Immature natural killer cell (primary cell): ENCODE results near the gene ZFAND5. TPM values are rescaled to one million over a fixed set of nuclear protein-coding genes. Genes with fewer than 3 reads are reported as not detected.
A peak's percentile ranks its signal among the peaks of the same experiment; 100 is the strongest.

ENCODE experiments used
- DNase-seq, 3 donors: peaks; one replicate each; pipeline ENCODE4 v3.0.0; 2022; ENCODE audit warnings: mixed read lengths in 1 of 3
- H3K27ac Mint-ChIP-seq, 6 donors: one replicate each; pipeline ENCODE4 v1.8.0; 2020; ENCODE audit warnings: mixed read lengths in 6 of 6, mild to moderate bottlenecking in 5 of 6, inconsistent platforms in 4 of 6, moderate library complexity in 3 of 6
- H3K27me3 Mint-ChIP-seq, 3 donors: one replicate each; pipeline ENCODE4 v1.8.0; 2020 to 2021; ENCODE audit warnings: low read depth in 3 of 3, mild to moderate bottlenecking in 3 of 3, mixed read lengths in 3 of 3, moderate library complexity in 3 of 3, inconsistent platforms in 1 of 3
- H3K36me3 Mint-ChIP-seq, 3 donors: one replicate each; pipeline ENCODE4 v1.8.0; 2020; ENCODE audit warnings: mixed read lengths in 3 of 3, inconsistent platforms in 2 of 3, mild to moderate bottlenecking in 2 of 3
- H3K4me1 Mint-ChIP-seq, 2 donors: one replicate each; pipeline ENCODE4 v1.8.0; 2020; ENCODE audit warnings: inconsistent platforms in 2 of 2, mild to moderate bottlenecking in 2 of 2, mixed read lengths in 2 of 2, moderate library complexity in 1 of 2
- H3K4me3 Mint-ChIP-seq, 5 donors: one replicate each; pipeline ENCODE4 v1.8.0; 2020; ENCODE audit warnings: mild to moderate bottlenecking in 5 of 5, mixed read lengths in 5 of 5, inconsistent platforms in 3 of 5, moderate library complexity in 3 of 5
- H3K9me3 Mint-ChIP-seq, 6 donors: one replicate each; pipeline ENCODE4 v1.8.0; 2020; ENCODE audit warnings: mild to moderate bottlenecking in 6 of 6, mixed read lengths in 6 of 6, inconsistent platforms in 4 of 6, moderate library complexity in 3 of 6
- polyA plus RNA-seq, 3 donors: library from polyadenylated mRNA; unstranded; fragments of 300-500 nt; fragmentation: Illumina TruSeq; gene quantifications; one replicate each; pipeline ENCODE4 v1.2.3, GENCODE V29; 2021

Gene ZFAND5
- polyA plus RNA-seq, 3 donors from 2014 or later = 44.2 to 95.7 (median 53.7) TPM

- no peak for DNase-seq
- Mint-ChIP-seq H3K4me1 (no peaks in the 10 kb centered on the region), H3K9me3 (no peaks in the 10 kb centered on the region), H3K36me3 (no peaks in the 10 kb centered on the region), H3K27ac (no peak overlapping the region), H3K4me3 (no peak overlapping the region), H3K27me3 (peaks cover 1 to 9% (median 5%) of the 10 kb centered on the region in 3 donors)
These were observed 19.1 kb upstream of the ZFAND5 start for GRCh38 chr9:72383978-72384709.

DNA sequence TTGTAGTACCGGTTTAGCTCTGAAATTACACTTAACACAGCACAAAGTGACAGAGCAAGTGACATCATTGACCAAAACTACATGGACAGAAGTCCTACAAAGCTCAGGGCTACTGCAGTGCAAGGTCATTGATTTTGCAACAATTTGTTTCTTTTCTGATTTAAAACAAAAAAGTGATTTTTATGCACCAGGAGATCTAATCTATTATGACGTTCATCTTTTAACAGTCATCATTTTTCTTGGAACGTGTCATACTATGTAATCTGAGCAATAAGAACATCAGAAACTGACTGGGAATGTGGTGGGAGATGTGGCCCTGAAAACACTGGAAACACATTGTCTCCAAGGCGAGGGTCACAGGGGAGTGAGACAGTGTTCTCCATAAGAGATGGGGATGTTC lies 17.4 kb upstream of the ZFAND5 start:
- Mint-ChIP-seq H3K4me3 (no peak overlapping the region), H3K9me3 (no peaks in the 10 kb centered on the region), H3K27me3 (peaks cover 1 to 14% (median 9%) of the 10 kb centered on the region in 3 donors), H3K4me1 (no peaks in the 10 kb centered on the region), H3K36me3 (no peaks in the 10 kb centered on the region), H3K27ac (no peak overlapping the region)
- no peak for DNase-seq

GRCh38 chr9:72377041-72377440 lies 12.0 kb upstream of the ZFAND5 start:
- Mint-ChIP-seq H3K36me3 (no peaks in the 10 kb centered on the region), H3K4me1 (no peaks in the 10 kb centered on the region), H3K27me3 (peaks cover 1 to 10% (median 9%) of the 10 kb centered on the region in 3 donors), H3K27ac (no peak overlapping the region), H3K9me3 (no peaks in the 10 kb centered on the region), H3K4me3 (no peak overlapping the region)
- DNase-seq = no peak

DNA sequence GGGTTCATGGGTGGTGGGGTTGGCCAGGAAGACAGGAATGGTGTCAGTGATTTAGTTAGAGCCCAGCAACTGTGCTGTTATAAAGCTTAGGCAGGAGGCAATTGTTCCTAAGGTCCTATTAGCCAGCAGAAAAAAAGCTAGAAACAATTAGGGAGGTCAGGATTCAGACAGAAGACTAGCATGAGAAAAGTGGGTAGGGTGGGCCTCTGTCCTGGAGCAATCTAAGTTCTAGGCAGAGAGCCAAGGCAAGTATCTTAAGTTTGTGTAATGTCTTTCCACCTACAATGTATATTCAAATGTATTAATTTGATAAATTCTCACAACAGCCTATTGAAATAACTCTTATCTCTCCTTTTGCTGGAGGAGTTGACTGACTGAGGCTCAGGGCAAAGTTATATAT lies 6.1 kb upstream of the ZFAND5 start:
- peaks cover 0 to 5% (median 0%) of the 10 kb centered on the region in 3 donors for H3K27me3 Mint-ChIP-seq
- no peaks in the 10 kb centered on the region for H3K36me3 Mint-ChIP-seq
- no peak overlapping the region for H3K4me3 Mint-ChIP-seq
- peaks cover 0 to under 1% of the 10 kb centered on the region in 2 donors for H3K4me1 Mint-ChIP-seq
- no peak overlapping the region for H3K27ac Mint-ChIP-seq
- DNase-seq = no peak
- H3K9me3 Mint-ChIP-seq = no peaks in the 10 kb centered on the region

- H3K27me3 Mint-ChIP-seq = peaks cover 8 to 18% (median 13%) of the 10 kb centered on the region in 3 donors
- peak overlapping the region; percentile 97 to 100 (median 100) for H3K27ac Mint-ChIP-seq
- H3K36me3 Mint-ChIP-seq = peaks cover 0 to 4% (median 0%) of the 10 kb centered on the region in 3 donors
- no peaks in the 10 kb centered on the region for H3K9me3 Mint-ChIP-seq
- DNase-seq = peak; percentile 70 to 78 (median 76)
- peak overlapping the region; percentile 89 to 99 (median 95) for H3K4me3 Mint-ChIP-seq
- peaks cover 37 to 44% of the 10 kb centered on the region in 2 donors for H3K4me1 Mint-ChIP-seq
These were observed 683 bp upstream of the ZFAND5 start for GRCh38 chr9:72365525-72366256.

DNA sequence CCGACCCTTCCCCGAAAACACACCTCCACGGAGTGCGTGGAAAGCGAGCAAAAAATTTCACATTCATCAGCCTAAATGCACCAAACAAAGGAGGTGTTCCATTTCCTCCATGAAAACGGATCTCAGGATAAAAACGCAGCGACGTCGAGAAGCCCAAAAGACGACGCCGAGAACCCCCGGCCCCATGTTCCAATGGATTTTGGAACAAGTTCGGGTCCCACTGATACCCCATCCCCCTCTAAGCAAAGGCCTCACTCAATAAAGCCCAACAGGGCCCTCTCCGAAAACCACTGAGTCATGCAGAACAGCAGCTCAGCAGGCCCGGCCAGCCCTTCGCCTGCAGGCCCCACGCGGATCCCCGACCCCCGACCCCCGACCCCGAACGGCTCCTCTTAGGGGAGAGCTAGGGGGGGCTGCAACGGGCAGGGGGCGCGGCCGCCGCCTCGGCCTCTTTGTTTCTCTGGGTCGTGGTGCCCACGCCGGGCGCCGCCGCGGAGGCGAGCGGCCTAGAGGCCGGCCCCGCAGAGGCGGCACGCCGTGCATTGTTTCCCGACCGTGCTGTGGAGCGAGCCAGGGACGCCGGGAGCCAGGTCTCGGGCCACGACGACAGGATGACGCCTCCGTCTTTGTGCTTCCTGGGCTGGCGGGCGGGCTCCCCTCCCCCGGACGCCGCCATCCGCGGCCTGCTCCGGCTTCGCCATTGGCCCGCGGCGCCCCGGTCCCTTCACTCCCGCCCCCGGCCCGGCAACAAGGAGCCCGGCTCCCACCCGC lies 915 bp downstream of the ZFAND5 start:
- Mint-ChIP-seq H3K36me3 (peaks cover 0 to 7% (median 6%) of the 10 kb centered on the region in 3 donors), H3K27me3 (peaks cover 8 to 18% (median 13%) of the 10 kb centered on the region in 3 donors), H3K27ac (peak overlapping the region; percentile 87 to 100 (median 90)), H3K4me3 (peak overlapping the region; percentile 89 to 98 (median 95)), H3K9me3 (no peaks in the 10 kb centered on the region), H3K4me1 (peaks cover 50 to 60% of the 10 kb centered on the region in 2 donors)
- peak; percentile 74 to 75 (median 75) for DNase-seq

DNA sequence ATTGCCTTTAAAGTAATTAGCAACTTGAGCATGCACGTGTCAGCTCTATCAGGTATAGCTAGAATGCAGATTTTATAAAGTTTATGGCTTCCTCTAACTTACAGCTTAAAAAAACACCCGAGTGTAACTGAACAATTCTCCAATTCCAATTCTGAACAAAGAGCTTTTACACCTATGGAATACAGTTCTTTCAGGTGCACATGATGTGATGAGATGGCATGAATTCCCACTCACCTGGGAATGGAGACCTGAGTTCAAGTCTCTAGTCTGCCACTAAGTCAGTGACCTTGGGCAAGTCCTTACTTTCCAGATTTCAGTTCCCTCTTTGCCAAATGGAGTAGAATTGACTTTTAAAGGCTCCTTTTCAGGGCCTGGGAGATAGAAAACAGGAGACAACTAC lies 1.8 kb downstream of the ZFAND5 start:
- peaks cover 8 to 18% (median 13%) of the 10 kb centered on the region in 3 donors for H3K27me3 Mint-ChIP-seq
- H3K4me3 Mint-ChIP-seq = peak overlapping the region; percentile 89 to 98 (median 95)
- no peaks in the 10 kb centered on the region for H3K9me3 Mint-ChIP-seq
- DNase-seq = no peak
- peaks cover 0 to 12% (median 8%) of the 10 kb centered on the region in 3 donors for H3K36me3 Mint-ChIP-seq
- peak overlapping the region; percentile 87 to 97 (median 90) for H3K27ac Mint-ChIP-seq
- H3K4me1 Mint-ChIP-seq = peaks cover 58 to 69% of the 10 kb centered on the region in 2 donors

DNA sequence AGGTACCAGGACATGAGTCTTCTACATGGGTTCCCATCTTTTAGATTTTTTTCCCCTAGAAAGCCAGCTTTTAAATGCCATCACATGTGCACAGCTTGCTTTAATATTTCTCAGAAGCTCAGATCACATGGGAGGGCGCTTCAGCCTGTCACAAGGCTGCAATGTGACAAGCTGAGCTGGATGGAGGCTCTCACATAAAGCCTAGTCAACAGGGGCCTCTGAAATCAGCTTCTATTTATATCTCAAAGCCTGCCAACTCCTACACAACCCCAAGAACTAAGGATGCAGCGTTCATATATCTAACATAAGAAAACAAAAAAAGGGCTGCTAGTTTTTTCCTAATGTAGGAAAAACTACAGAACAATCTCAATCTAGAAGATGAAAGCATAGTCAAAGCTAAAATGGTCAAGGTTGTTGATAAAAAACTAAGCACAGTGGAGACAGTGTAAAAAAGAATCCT lies 2.3 kb downstream of the ZFAND5 start:
- peaks cover 0 to 16% (median 8%) of the 10 kb centered on the region in 3 donors for H3K36me3 Mint-ChIP-seq
- peak overlapping the region; percentile 89 to 98 (median 95) for H3K4me3 Mint-ChIP-seq
- peak in 2 of 3 donors; percentile 17 to 30 for DNase-seq
- peaks cover 64 to 74% of the 10 kb centered on the region in 2 donors for H3K4me1 Mint-ChIP-seq
- peaks cover 8 to 18% (median 11%) of the 10 kb centered on the region in 3 donors for H3K27me3 Mint-ChIP-seq
- H3K27ac Mint-ChIP-seq = peak overlapping the region; percentile 68 to 97 (median 90)
- no peaks in the 10 kb centered on the region for H3K9me3 Mint-ChIP-seq

GRCh38 chr9:72362118-72362531 lies 2.9 kb downstream of the ZFAND5 start:
- Mint-ChIP-seq H3K4me3 (peak overlapping the region; percentile 89 to 98 (median 95)), H3K36me3 (peaks cover 0 to 20% (median 8%) of the 10 kb centered on the region in 3 donors), H3K4me1 (peaks cover 69 to 80% of the 10 kb centered on the region in 2 donors), H3K27ac (peak overlapping the region; percentile 68 to 97 (median 90)), H3K27me3 (peaks cover 8 to 18% (median 11%) of the 10 kb centered on the region in 3 donors), H3K9me3 (no peaks in the 10 kb centered on the region)
- no peak for DNase-seq

DNA sequence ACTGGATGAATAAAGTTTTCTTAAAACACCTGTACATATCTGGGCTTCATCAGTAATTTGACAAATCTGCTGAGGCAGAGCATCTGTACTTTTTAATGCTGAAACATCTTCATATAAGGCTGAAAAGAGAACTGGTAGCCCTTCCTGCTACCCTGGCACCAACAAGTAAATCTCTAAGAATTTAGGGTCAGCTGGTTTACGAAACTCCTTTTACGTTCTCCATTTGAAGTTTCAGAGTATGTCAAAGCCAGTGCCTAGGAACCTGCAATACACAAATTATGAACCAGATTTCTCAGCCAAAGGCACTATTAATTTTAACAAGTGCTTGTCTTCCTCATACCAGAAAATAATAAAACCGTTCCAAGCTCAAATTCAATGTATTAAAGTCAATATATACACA lies 3.8 kb downstream of the ZFAND5 start:
- Mint-ChIP-seq H3K27me3 (peaks cover 8 to 18% (median 11%) of the 10 kb centered on the region in 3 donors), H3K9me3 (no peaks in the 10 kb centered on the region), H3K36me3 (peaks cover 3 to 28% (median 11%) of the 10 kb centered on the region in 3 donors), H3K4me3 (peak overlapping the region in 2 of 5 donors; percentile 2 to 5), H3K4me1 (peaks cover 79 to 89% of the 10 kb centered on the region in 2 donors), H3K27ac (peak overlapping the region in 5 of 6 donors; percentile 8 to 88 (median 29))
- DNase-seq = no peak

DNA sequence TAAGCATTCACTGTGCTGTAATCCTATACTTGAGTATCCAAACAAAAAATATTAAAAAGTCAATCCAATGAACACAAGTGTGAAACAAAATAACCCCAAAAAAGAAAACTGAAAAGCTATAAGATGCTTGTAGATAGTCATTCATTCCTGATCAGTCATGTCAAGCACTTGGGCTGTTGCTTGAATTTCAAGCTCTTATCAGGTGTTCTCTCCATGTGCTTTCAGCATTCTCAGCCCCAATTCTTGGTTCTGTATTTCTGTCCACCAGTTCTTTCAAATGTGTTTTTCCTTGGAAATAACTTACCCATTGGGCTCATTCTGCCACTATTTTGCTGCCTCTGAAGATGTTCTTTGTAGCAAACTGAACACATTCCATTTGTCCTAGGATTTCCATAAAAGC lies 4.7 kb downstream of the ZFAND5 start:
- DNase-seq = no peak
- H3K9me3 Mint-ChIP-seq = no peaks in the 10 kb centered on the region
- no peak overlapping the region for H3K4me3 Mint-ChIP-seq
- H3K4me1 Mint-ChIP-seq = peaks cover 80 to 89% of the 10 kb centered on the region in 2 donors
- peaks cover 3 to 14% (median 5%) of the 10 kb centered on the region in 3 donors for H3K27me3 Mint-ChIP-seq
- H3K27ac Mint-ChIP-seq = peak overlapping the region in 1 of 6 donors; percentile 59
- peaks cover 11 to 37% (median 19%) of the 10 kb centered on the region in 3 donors for H3K36me3 Mint-ChIP-seq

DNA sequence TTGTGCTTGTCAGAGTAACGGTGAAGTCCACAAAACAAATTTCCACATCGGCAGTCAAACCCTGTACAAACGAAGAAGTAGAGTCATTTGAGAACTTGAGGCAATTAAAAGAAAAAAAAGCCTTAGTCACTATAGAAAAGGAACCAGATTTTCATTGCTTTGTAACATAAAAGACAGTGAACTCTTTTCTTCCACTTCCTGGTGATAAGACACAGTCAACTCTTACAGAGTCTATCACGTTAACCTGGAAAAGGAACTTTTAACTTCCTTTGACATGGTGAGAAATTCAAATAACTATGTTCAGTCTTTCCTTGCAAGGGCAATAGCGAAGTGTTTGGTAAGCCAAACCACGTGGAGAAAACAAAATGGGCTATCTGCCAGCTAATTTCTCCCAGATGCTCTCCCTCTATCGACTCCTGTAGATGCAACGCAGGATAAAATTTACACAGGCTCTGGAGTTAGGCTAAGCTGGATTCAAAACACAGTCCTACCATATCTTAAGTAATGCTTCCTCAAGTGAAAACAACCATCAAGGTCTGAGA lies 8.9 kb downstream of the ZFAND5 start:
- H3K27ac Mint-ChIP-seq = peak overlapping the region in 5 of 6 donors; percentile 69 to 87 (median 84)
- peaks cover 54 to 80% of the 10 kb centered on the region in 2 donors for H3K4me1 Mint-ChIP-seq
- H3K27me3 Mint-ChIP-seq = peaks cover 0 to 2% (median 0%) of the 10 kb centered on the region in 3 donors
- H3K4me3 Mint-ChIP-seq = peak overlapping the region in 2 of 5 donors; percentile 10 to 41
- DNase-seq = no peak
- H3K36me3 Mint-ChIP-seq = peaks cover 17 to 56% (median 26%) of the 10 kb centered on the region in 3 donors
- no peaks in the 10 kb centered on the region for H3K9me3 Mint-ChIP-seq

DNA sequence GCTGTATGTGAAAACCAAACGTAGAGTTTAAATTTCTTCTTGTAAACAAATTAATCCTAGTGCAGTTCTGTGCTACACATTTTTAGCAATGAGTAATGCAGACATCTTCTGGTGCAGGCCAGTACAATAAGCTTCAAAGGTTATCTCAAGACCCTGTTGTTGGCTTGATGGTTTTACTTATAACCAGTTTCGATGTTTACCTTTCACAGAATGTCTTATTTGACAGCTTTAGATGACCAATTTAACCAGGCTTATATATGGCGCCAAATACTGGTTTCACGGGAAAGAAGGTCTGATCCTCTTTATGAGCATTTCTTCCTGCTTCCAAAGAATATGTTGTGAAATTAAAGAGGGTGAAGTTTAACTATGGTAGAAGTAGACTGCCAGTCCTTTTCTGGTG lies 9.9 kb downstream of the ZFAND5 start:
- Mint-ChIP-seq H3K27ac (peak overlapping the region in 4 of 6 donors; percentile 5 to 69 (median 64)), H3K9me3 (no peaks in the 10 kb centered on the region), H3K27me3 (peaks cover 0 to 2% (median 0%) of the 10 kb centered on the region in 3 donors), H3K36me3 (peaks cover 17 to 56% (median 23%) of the 10 kb centered on the region in 3 donors), H3K4me3 (peak overlapping the region in 1 of 5 donors; percentile 27), H3K4me1 (peaks cover 45 to 78% of the 10 kb centered on the region in 2 donors)
- DNase-seq = no peak
